Occipital lobe (tissue), 2 donors: ENCODE results near the gene WTAP. TPM values are rescaled to one million over a fixed set of nuclear protein-coding genes. Genes with fewer than 3 reads are reported as not detected.
"Not testable (repeated sequence)": the region's sequence is repeated elsewhere in the genome, so short reads cannot be mapped to it uniquely, and the experiment has no call there.

Source experiments
- DNase-seq: peaks from one replicate; lab custom pipeline; 2025; lab: John Stamatoyannopoulos, UW
- total RNA-seq: library from RNA; depleted of rRNA; stranded (reverse); fragments of >200 nt; gene quantifications from one replicate; pipeline ENCODE4 v1.2.3, GENCODE V29; 2014

Gene WTAP
- total RNA-seq, 1 donor from 2014 or later = 147 TPM

DNA sequence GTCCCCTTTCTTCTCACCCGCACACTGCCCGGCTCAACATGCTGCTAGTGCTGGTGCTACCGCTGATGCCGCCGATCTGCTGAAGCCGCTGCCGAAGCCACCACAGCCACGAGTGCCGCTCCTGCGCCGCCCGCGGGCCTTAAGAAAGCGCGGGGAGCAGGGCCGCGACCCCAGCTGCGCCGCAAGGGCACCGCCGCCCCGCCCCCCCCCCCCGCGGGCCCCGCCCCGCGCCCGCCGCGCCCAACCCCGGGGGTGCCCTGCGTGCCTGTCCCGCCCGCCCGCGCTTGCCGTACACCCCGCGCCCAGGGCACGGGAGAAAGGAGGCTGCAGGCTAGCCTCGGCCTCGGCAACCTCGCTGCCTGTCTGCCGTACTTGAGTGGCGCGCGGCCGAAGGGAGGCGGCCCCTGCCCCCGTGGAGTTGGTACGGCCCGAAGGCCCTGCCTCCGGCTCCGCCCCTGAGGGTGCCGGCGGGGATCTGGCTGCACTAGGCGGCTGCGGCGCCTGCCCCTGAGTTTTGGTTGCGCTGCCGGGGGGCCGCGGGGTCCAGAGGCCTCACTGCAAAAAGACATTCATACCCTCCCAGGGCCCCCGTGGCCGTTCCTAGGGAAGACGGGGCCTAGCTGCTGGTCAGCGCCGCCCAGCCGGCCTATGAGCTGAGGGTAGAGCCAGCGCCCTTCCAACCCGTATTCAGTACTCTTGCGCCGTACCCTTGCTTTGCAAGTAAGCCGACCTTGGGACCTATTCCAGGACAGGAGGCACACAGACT lies 34.0 kb upstream of the WTAP start, which contains the start of gene SOD2:
Gene SOD2, minus strand, starts transcription at position 114 of the 766 bp plus-strand sequence. Its CDS starts 74 bp downstream, at position 40.
- DNase-seq = peak; percentile 84

DNA sequence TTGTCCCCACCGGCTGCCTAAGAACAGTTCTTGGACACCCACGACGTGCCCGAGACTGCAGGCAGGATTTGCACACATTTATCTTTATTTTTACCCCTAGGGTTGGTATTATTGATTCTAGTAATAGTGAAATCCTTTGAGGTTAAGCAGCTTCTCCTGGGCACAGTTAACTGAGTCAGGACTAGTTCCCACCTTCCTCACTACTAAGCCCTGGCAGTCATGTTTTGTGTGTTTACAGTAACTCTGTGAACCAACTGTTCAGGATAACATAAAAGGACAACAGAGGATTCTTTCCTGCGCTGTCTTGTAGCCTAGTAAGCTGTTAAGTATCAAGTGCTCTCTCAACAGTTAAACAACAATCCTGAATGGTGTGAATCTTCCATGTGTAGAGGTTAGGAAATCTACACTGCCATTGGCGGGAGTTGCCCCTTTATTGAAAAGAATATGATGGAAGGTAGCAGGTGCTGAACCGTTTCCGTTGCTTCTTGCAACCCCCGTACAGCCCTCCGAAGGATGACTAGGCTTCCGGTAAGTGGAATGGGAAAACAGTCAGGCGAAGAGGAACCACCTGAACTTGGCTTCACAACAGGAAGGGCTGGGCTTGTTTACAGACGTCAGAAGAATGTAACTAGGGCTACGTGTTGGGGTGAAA lies 33.3 kb upstream of the WTAP start:
- peak; percentile 9 for DNase-seq

DNA sequence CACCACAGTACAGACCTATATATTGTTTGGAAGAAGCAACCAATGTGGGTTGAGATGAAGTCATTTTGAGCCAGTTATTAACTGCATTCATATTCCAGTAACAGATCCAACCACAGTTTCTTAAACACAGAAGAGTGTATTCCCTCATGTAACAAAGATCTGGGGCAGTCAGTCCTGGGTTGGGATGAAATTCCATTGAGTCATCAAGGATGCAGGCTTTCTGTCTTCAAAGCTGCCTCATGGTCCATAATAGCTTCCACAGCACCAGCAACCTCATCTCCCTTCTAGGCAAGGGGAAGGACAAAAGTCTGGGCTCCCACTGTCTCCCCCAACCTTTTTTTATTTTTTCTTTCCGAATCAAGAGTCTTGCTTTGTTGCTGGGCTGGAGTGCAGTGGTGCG lies 31.3 kb upstream of the WTAP start:
- no peak for DNase-seq

DNA sequence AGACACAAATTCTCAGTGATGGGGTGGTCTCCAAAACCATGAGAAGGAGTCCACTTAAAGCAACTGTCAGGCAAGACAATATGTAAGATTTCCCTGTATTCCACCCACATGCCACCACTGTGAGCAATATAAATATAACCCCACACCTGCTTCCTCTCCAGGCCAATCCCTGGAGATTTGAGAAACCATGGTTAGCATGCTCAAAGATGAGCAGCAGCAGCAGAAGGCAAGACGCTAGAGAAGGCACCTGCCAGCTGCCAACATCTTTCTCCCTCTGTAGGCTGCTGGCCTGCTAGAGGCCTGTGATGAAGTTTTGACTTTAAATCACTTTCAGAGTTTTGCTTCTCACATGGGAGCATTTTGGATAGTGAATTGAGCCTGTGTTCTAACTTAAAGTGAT lies 26.3 kb upstream of the WTAP start:
- no peak for DNase-seq

DNA sequence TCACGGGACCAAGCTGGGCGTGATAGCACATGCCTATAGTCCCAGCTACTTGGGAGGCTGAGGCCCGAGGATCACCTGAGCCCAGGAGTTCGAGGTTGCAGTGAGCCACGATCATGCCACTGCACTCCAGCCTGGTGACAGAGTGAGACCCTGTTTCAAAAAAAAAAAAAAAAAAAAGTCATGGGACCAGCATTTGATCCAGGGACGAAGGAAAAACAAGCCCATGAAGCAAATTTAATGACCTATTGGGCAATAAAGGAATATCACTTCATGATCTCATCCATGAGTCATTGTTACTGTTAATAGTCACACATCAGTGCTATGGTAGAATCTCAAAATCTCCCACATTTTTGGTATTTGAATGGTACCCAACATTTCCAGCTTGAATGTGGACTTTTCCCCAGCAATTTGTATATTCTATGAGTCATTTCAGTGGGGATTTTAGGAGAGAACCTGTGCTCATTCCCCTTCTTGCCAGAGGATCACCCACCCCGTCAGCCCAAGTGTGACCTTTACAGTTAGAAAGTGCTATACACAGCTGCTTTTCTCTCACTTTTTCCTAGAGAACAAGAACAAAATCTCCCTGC lies 25.8 kb upstream of the WTAP start:
- no peak for DNase-seq

DNA sequence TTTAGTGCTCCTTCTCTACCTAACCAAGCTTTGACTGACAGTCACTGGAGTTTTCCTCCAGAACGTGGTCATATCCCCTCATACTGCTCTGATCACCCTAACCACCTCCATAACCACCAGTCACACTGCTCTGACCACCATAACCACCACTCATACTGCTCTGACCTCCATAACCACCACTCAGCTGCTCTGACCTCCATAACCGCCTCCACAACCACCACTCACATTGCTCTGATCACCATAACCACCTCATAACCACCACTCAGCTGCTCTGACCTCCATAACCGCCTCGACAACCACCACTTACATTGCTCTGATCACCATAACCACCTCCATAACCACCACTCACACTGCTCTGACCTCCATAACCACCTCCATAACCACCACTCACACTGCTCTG lies 16.7 kb upstream of the WTAP start:
- DNase-seq = not testable (repeated sequence)

DNA sequence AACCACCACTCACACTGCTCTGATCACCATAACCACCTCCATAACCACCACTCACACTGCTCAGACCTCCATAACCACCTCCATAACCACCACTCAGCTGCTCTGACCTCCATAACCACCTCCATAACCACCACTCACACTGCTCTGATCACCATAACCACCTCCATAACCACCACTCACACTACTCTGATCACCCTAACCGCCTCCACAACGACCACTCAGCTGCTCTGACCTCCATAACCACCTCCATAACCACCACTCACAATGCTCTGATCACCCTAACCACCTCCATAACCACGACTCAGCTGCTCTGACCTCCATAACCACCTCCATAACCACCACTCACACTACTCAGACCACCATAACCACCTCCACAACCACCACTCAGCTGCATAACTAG lies 14.9 kb upstream of the WTAP start:
- DNase-seq = not testable (repeated sequence)

DNA sequence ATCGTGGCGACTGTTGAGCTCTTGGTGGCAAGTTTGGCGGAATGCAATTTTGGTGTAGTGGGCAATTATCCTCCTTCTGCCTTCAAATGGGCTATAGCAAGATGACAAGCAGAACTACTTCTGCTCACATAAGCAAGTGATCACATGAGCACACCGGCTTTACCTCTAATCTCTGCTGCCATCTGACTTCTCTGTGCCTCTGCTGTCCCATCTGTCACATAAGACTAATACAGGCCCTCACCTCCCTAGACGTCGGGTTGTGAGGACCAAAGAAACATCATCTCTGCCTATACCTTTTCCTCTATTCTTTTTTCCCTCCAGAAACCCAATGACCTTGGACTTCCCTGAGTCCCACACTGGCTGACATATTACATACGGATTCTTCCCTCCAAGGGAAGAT lies 13.3 kb upstream of the WTAP start:
- no peak for DNase-seq

DNA sequence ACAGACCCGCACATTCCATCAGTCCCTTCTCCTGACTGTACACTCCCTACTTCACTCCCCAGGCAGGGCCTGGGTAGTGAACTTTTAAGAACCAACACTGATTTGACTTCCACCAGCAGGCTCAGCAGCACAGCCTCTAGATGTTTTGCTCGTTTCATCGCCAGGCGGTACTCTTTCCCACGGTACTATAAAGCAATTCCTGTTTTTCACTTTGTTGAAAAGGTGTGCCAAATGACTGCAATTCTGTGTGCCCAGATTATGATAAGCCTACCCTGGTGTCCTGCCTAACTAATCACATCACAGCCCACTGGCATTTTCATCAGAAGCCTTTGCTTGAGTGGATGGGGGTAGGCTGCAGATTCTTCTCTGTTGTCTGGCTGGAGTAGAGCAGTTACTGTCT lies 12.9 kb upstream of the WTAP start:
- DNase-seq = no peak

DNA sequence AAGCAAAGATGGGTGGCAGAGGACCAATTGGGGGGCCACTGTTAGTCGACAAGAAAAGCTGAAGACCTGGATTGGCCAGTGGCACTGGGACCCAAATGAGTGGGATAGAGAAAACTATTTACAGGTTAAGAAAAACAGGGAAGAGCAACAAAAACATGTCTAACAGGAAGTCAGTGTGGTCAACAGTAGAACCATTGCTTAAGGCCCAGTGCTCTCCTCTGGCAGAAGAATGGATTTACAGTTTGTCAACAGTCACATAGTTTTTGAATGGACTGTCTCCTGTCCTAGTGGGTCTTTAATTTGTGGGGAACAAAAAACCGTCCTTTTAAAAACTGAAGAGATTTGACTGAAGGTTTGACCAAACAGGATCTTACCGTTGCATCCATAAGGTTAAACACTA lies 12.1 kb upstream of the WTAP start:
- DNase-seq = no peak

DNA sequence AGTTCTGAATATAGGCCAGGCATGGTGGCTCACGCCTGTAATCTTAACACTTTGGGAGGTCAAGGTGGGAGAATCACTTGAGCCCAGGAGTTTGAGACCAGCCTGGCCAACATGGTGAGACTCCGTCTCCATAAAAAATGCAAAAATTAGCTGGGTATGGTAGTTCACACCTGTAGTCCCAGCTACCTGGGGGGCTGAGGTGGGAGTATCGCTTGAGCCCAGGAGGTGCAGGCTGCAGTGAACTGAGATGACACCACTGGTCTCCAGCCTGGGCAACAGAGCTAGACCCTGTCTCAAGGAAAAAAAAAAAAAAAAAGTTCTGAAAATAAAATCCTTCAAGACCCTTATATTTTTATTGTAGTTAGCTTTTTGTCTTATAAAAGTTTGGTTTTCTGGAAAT lies 11.7 kb upstream of the WTAP start:
- no peak for DNase-seq

DNA sequence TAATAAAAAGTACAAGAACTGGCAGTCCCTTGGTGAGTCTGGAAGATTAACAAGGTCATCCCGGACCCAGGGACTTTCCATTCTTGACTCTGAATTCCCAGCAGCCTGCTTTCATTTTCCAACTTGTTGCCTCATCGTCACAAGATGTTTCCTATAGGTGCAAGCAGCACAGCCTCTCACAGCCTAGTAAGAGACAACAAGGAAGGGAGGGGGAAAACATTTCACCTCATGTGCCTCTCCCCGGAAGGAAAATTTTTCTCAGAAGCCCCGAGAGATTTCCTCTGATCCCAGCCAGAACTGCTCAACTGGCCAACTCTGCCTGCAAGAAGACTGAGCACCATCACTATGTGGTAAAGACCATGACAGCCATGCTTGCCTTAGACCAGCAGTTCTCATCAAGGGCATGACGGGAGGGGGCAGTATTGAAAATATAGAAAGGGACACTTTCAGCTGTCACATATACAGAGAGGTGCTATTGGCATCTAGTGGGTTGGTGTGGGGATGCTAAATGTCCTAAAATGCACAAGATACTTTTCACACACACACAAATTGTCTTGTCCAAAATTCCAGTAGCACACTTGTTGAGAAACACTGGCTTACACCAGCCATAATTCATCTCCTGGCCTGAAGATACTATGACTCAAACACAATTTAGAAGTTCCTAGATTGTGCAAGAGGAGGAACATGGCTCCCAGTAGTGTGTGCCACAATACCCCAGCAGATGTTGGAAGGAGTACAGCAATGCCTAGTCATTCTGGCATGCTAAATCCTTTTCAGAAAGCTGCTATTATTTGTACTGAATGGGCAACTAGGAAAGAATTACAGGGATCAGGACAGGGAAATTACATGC lies 10.8 kb upstream of the WTAP start:
- DNase-seq = peak; percentile 27

DNA sequence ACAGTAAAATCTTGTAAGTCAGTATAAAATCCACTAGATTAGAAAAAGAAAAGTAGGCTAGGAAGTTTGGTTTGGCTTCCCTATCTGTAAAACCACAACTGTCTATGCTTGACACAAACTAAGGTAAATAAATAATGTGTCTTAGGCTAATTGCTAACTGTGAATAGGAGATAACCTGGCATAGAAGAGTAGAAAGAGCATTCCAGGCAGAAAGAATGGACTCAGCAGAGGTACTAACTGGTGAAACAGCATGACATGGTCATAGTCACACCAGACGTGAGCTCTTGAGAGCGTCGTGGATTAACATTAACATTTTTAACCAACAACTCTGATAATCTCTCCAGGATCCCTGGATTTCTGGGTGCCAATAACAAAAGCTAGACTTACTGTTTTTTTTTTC lies 8.7 kb upstream of the WTAP start:
- no peak for DNase-seq

DNA sequence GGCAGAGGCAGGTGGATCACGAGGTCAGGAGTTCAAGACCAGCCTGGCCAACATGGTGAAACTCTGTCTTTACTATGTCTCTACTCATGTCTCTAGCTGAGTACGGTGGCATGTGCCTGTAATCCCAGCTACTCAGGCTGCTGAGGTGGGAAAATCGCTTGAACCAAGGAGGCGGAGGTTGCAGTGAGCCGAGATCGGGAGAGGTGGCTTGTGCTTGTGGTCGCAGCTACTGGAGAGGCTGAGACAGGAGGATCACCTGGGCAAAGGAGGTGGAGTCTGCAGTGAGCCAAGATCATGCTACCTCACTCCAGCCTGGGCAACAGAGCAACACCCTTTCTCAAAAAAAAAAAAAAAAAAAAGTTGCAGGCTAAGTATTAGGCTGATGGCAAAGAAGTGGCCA lies 8.0 kb upstream of the WTAP start:
- DNase-seq = no peak

DNA sequence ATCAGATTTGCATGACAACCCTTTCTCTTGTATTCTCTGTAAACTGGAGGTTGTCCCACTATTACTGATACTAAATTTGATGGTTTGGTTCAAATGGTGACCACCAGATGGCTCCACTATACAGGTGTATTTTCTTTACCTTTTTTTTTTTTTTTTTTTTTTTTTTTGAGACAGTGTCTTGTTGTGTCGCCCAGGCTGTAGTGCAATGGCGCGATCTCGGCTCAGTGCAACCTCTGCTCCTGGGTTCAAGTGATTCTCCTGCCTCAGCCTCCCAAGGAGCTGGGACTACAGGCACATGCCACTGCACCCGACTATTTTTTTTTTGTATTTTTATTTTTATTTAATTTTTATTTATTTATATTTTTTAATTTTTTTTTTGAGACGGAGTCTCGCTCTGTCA lies 6.6 kb upstream of the WTAP start:
- no peak for DNase-seq

DNA sequence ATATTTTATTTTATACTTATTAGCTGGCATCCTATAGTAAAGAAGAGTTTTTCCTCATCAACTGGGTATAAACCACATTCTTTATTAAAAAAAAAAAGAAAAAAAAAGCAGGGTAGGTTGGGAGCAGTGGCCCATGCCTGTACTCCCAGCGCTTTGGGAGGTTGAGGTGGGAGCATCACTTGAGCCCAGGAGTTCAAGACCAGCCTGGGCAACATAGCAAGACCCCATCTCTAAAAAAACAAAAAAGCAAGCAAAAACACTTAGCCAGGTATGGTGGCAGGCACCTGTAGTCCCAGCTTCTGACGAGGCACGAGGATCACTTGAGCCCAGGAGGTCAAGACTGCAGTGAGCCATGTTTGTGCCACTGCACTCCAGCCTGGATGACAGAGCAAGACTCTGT lies 5.3 kb upstream of the WTAP start:
- not testable (repeated sequence) for DNase-seq

DNA sequence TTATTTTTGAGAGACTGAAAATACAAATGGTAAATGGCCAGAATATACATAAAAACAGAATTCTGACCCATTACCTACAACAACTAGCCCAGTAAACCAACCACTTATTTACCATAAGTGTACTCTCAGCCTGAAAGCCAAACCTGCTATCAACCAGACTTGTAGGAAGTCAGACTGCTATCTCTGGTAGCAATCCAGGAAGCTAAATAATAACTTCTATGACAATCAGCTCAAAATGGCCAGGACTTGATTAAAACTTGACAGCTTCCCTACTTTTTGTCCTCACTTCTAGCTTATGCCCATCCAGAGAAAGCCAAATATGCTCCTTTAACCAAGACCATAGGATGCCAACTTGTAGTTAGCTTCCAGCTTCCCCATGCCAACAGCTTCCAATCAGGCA lies 4.7 kb upstream of the WTAP start:
- DNase-seq = no peak

DNA sequence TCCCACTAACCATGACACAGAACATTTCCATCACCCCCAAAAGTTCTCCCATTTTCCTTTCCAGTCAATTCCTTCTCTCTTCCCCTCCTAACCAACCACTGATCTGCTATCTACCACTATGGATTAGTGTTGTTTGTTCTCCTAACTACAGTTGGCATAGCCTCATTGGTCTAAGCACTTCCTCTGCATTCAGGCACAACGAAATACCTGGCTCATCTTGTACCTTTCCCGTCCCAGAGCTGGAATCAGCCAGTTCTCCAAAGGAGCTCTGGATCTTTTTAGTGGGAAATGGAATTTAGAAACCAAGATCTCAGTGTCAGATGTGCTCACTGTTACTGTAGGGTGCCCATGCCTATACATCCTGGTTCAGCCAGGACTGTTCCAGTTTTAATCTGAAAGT lies 4.0 kb upstream of the WTAP start:
- DNase-seq = no peak

DNA sequence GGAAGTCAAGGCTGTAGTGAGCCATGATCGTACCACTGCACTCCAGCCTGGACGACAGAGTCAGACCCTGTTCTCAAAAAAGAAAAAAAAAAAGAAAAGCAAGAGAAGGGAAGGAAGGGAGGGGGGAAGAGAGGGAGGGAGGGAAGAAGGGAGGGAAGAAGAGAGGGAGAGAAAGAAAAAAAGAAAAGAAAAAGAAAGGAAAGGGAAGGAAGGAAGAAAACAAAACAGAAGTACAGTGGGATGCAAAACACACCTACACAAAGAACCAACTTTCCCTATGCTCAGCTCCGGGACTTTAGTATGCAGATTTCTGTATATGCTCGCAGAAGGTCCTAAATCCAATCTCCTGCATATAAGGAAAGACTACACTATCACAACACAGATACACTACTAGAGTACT lies 2.5 kb upstream of the WTAP start:
- no peak for DNase-seq

DNA sequence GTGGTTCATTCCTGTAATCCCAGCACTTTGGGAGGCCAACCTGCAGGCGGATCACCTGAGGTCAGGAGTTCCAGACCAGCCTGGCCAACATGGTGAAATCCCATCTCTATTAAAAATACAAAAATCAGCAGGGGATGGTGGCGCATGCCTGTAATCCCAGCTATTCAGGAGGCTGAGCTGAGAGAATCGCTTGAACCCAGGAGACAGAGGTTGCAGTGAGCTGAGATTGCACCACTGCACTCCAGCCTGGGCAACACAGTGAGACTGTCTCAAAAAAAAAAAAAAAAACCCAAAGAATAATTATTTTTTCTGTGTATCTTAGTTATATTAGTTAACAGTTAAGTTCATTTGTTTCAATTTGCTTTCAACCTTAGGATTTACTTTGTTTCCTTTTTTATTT lies 2.1 kb upstream of the WTAP start:
- DNase-seq = not testable (repeated sequence)

DNA sequence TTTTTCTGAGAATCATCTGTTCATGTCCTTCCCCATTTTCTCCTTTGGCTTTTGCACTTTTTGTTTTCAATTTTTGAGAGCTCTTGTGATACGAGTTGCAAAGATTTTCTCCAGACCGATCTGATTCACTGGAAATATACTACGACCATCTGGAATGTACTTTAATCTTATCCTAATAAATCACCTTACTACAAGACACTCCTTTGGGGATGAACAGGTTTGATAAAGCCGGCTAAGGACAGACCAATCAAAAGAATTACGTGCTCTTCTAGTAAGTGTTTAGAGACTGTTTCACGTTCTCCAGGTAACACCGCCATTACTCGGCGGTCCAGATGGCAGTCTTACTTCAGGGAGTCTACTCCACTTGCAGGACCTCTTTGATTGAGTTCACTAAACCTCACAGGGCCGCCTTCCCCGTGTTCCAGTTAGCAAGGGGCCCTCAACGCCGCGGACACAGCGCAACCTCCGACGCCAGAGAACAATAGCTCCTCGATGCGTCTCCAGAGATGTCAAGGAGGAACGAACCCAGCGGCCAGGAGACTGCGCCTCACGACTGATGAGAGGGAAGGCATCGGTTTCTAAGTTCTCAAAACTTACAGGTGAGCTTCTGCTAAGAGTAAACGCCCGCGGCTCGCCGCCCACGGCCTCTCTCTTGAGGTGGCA lies 920 bp upstream of the WTAP start:
- no peak for DNase-seq
